ENCODE results near the gene ZNF860.
"Not testable (repeated sequence)": the region's sequence is repeated elsewhere in the genome, so short reads cannot be mapped to it uniquely, and the experiment has no call there.

ZNF860 gene

DNA sequence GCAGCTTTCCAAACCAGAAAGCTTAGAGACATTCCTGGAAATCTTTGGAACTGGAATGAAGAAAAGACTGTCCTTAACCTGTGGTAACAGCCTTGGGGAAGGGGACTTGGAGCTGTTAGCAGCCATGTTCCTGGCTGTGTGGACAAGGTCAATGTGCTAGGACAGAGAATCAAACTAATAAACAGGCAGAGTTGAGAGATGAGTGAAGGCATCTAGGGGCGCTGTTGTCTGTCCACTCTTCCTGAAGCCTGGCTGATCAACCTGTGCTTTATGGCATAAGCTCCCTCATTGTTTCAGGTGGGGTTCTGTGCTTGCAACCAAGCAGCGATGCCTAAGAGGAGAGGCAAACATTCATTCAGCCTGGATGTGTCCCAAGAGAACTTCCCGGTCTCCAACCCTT, 19.3 kb downstream of the ZNF860 start:
- DNase-seq: no peak

GRCh38 chr3:32002561-32003368, 21.2 kb downstream of the ZNF860 start:
- no peak for DNase-seq

GRCh38 chr3:32003380-32003779, 21.8 kb downstream of the ZNF860 start:
- DNase-seq: no peak

DNA sequence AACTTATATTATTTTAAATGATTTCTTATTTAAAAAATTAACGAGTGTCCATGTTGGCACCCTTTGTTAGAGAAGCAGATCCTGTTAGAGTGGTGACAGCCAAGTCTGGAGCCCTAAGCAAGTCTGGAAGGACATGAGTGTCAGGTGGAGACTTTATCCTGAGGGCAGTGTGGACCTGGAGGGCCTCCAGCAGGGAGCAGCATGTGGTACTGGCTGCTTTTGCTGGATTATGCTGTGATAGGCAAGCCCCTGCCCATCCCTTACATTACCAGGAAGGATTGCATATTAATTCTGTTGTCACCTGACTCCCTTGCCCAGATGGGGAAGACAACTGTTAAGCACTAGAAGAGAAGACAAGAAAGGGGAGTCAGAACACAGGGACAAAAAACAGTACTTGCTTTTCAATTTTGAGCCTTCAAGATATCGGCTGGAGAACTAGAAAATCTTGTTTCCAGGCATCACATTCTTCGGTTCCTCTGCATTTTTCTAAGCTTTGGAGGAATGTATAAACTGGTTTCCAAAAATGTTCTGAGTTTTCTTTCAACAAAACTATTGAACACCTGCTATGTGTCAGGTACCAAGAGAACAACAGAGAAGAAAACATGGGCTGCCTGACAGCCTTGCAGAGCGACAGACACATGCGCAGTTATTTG, 22.7 kb downstream of the ZNF860 start:
- DNase-seq: no peak

- no peak for DNase-seq
Observed at GRCh38 chr3:32009101-32009500, 27.6 kb downstream of the ZNF860 start.

GRCh38 chr3:32009957-32010356, 28.4 kb downstream of the ZNF860 start:
- no peak for DNase-seq

DNA sequence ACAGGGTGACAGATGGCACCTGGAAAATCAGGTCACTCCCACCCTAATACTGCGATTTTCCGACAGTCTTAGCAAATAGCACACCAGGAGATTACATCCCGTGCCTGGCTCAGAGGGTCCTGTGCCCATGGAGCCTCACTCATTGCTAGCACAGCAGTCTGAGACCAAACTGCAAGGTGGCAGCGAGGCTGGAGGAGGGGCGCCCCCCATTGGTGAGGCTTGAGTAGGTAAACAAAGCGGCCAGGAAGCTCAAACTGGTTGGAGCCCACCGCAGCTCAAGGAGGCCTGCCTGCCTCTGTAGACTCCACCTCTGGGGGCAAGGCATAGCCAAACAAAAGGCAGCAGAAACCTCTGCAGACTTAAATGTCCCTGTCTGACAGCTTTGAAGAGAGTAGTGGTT, 29.1 kb downstream of the ZNF860 start:
- not testable (repeated sequence) for DNase-seq

DNA sequence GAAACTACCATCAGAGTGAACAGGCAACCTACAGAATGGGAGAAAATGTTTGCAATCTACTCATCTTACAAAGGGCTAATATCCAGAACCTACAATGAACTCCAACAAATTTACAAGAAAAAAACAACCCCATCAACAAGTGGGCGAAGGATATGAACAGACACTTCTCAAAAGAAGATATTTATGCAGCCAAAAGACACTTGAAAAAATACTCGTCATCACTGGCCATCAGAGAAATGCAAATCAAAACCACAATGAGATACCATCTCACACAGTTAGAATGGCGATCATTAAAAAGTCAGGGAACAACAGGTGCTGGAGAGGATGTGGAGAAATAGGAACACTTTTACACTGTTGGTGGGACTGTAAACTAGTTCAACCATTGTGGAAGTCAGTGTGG, 34.1 kb downstream of the ZNF860 start:
- not testable (repeated sequence) for DNase-seq

- DNase-seq: no peak
Observed at GRCh38 chr3:32017286-32017685, 35.7 kb downstream of the ZNF860 start.

DNA sequence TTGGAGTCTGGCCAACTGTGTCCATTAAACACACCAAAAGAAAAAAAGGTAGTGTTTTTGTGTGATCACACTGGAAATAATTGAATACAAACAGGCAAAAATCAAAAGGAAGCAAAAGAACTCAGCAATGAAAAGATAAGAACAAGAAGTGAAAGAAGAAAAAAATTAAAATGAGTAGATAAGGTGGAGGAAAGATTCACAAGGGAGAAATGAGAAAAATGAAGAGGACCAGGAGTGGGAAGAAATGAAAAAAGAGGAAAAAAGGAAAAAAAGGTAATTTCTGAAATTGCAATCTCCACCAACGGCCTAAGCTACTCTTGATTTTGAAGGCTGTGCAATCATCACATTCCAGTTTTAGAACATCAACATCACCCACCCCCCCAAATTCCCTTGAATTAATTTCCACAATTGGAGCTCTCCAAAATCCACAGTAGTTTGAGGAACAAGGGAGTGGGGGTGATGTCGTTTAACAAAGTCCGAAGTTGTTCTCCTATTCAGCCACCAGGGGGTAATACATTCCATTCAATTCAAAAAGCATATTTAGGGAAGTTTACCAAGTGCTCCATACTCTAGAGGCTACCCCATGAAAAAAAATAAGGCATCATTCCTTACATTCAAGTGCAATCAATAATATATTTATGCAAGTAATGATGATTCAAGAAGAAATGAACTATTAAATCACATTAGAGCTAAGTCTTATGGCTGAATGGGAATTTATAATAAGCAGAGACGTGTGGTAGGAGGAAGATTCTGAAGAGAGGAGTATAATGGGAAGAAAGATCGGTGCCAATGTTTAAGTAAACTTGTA, 37.4 kb downstream of the ZNF860 start:
- peak; percentile 57 for DNase-seq

DNA sequence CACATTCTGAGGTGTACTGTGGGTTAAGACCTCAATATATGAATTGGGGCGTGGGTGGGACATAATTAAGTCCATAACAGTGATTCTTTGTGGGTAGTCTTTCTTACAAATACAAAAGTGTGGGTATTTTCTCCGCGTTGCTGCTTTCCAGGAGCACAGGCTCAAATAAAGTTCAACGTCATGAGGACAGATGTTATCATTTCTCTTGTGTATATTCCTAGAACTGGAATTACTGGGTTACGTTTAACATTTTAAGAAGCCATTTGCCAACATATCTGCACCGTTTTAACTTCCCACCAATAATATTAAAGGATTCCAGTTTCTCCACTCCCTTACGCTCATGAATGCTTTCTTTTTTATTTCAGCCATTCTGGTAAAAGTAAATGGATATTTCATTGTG, 39.6 kb downstream of the ZNF860 start:
- DNase-seq: no peak

DNA sequence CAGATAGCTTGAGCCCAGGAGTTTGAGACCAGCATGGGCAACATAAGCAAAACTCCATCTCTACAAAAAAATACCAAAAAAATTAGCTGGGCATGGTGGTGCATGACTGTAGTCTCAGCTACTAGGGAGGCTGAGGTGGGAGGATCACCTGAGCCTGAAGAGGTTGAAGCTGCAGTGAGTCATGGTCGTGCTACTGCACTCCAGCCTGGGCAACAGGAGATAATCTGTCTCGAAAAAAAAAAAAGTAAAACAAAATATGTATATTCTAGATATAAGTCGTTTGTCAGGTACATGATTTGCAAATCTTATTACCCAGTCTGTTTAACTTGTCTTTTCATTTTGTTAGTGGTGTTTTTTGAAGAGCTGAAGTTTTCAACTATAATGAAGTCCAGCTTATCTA, 40.2 kb downstream of the ZNF860 start:
- DNase-seq: no peak

GRCh38 chr3:32022947-32023346, 41.4 kb downstream of the ZNF860 start:
- DNase-seq: no peak

GRCh38 chr3:32026593-32026992, 45.0 kb downstream of the ZNF860 start:
- DNase-seq: no peak

- DNase-seq: no peak
Observed at GRCh38 chr3:32037932-32038267, 56.4 kb downstream of the ZNF860 start.

DNA sequence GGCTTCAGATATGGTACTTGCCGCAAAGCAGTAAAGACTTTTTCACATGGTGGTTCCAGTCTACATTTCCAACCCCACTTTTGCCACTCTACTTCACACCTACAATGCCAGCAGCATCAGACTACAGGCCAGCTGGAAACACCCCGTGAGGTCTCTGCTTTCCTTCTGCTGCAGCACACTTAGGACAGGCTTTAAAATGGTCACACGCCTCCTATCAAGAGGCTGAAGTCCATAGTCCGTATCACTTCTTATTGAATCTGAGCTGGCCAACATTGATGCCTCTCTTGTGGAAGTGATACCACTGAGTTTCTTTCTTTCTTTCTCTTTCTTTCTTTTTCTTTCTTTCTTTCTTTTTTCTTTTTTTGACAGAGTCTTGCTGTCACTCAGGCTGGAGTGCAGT, 59.8 kb downstream of the ZNF860 start:
- no peak for DNase-seq
